ENCODE data around the gene FNDC10.

The FNDC10 gene

DNA sequence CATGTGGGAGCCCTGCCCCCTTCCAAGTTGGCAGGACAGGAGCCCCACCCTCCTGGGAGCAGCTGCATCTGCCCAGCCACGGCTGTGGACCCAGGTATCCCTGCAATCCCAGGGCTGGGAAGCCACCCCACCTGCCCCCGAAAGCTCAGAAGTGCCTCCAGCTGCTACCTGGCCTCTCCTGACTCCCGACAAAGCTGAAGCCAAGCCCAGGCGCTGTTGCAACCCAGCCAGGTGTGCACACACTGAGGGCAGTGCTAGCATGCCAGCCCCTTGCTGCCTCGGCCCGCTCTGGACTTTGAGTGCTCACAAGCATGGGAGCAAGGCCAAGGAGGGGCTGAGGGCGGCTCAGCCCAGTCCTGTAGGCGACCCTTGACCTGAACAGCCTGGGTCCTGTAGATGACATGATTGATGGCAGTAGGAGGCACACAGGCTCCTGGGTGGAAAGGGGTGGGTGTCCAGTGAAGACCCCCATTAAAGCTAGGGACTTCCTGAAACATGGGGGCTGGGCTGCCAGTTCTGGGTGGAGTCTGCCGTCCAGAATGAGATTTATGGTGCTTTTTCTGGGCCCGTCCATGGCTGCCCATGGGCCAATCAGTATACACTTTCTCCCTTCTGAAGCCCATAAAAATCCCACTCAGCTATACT is 22.4 kb downstream of the FNDC10 start:
- TF ChIP-seq POLR2AphosphoS5 (IDR thresholded peaks at IDR 0.05; ENCODE audit: low read depth, low read length), result no peak
- no peak for DNase-seq (ENCODE audit: insufficient read length)
- no peak for FAIRE-seq

DNA sequence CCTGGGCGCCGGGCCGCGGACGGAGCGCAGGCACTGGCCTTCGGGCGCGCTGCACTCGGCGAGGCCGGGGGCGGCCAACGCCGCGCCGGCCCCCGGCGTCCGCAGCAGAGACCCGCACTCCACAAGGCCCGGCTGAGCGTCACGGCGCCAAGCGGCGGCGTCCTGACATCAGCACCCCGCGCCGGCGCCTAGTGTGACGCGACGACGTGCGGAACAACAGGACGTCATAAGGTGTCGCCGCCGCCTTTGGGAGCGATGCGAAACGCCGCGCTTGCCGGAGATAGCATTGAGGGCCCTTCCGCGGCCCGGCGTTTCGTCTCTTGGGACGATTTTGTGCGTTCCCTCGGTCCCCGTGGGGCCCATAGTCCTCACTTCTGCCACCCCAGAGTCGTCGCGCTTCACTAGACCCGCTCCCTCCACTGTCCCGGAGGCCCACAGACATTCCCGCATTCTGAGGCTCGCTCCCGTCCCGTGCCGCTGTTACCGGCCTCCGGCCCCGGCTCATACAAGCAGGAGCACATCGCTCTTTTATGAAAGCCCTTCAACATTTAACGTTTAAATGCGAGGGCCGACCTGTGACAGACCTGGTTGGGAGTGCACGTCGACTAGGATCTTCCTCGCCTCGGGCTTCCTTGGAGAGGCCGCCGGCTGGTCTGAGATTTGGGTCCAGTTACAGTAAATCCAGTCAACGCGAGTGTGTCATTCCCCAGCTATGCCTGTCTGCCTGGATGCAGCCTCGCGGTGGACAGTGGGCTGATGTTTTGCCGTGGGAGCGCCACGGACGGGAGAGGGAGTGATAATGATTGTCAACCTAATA is 25.0 kb downstream of the FNDC10 start, which contains the start of gene SSU72:
TSS of gene SSU72 (minus strand) at position 143 of the 817 bp plus-strand sequence. CDS start 306 bp downstream, outside the sequence.
- FAIRE-seq, result peak; percentile 99
- peak; percentile 93 for DNase-seq (ENCODE audit: insufficient read length)
- TF ChIP-seq POLR2A (IDR thresholded peaks at IDR 0.05; ENCODE audit: low read depth, low read length), result peak; percentile 83; the same call in 1 of the 2 replicates
- TF ChIP-seq POLR2AphosphoS5 (IDR thresholded peaks at IDR 0.05; ENCODE audit: low read depth, low read length), result peak; percentile 91
- TF ChIP-seq TAF1 (IDR thresholded peaks at IDR 0.05; ENCODE audit: borderline replicate concordance, low read depth, low read length), result no peak

DNA sequence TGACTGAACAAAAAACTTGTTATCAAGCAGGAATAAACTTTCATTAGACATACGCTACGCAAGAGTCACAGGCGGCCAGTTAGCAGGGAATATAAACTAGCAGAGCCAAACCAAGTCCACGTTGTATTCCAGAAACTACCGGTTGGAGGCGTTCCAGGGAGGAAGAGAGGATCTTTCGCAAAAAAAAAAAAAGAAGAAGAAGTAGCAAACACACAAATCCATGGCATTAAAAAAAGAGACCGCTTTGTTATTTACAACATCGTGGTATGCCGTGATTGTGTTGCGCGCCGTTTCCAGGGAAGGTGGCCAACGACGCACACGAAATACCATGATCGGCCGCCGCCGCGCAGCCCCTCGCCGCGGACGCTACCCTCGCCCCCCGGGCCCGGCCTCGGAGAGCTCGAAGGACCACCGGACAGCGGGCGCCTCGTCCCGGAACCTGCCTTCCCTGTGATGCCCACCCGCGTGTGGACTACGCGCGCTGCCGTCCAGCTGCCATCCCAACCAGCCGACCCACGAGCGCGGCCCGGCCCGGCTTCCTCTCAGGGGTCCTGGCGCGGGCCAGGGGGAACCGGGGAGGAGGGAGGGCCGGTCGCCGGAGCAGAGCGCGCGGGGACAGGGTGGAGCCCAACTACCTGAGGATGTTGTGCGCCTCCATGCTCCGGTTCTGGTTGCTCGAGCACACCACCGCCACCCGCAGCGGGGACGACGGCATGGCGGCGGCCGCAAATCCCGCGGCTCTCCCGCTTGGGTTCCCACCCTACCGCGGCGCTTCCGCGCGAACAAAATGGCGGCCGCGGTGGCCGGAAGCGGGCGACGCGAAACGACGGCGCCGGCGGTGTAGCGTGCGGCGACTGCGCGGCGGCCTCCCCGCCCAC is 25.9 kb downstream of the FNDC10 start:
- FAIRE-seq (peak; percentile 14), DNase-seq (ENCODE audit: insufficient read length) (peak; percentile 81)
- TF ChIP-seq TAF1 (IDR thresholded peaks at IDR 0.05; ENCODE audit: borderline replicate concordance, low read depth, low read length) (no peak), POLR2A (IDR thresholded peaks at IDR 0.05; ENCODE audit: low read depth, low read length) (no peak), POLR2AphosphoS5 (IDR thresholded peaks at IDR 0.05; ENCODE audit: low read depth, low read length) (0 out of 2 replicates have a peak, but pooled peaks have one; percentile 14)

DNA sequence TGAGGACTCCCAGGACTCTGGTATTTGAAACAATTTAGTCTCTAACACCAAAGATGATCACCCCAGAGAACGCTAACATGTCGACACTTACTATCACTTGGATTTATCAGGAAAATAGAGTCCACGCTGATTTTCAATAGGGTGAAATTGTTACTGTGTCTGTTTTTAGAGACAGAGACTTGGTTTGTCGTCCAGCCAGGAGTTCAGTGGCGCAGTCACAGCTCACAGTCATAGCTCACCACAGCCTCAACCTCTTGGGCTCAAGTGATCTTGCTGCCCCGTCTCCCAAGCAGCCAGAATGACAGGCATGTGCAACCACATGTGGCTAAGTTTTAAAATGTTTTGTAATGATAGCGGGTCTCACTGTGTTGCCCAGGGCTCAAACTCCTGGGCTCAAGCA is 30.6 kb downstream of the FNDC10 start:
- no peak for DNase-seq (ENCODE audit: insufficient read length)
- no peak for FAIRE-seq
- no peak for TF ChIP-seq POLR2AphosphoS5 (IDR thresholded peaks at IDR 0.05; ENCODE audit: low read depth, low read length)
- TF ChIP-seq POLR2A (IDR thresholded peaks at IDR 0.05; ENCODE audit: low read depth, low read length), result no peak
- no peak for TF ChIP-seq TAF1 (IDR thresholded peaks at IDR 0.05; ENCODE audit: borderline replicate concordance, low read depth, low read length)

DNA sequence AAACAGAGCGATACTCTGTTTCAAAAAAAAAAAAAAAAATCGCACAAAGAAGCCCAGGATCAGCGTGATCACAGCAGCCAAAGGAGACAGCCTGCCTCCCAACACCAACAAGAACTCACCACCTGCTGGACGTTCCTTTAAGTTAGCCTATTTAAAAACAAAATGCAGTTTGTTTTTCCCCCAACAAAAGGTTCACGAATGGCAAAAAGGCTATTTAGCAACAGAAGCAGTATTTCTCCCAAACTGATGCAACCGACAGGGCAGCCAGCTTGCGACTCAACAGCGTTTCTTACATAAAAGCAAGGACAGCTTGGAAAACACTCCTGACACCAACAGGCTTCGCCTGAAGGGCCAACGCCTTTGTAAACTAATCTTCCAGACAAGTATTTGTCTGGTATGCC is 32.0 kb downstream of the FNDC10 start:
- FAIRE-seq (no peak), DNase-seq (ENCODE audit: insufficient read length) (no peak)
- TF ChIP-seq POLR2A (IDR thresholded peaks at IDR 0.05; ENCODE audit: low read depth, low read length) (no peak), POLR2AphosphoS5 (IDR thresholded peaks at IDR 0.05; ENCODE audit: low read depth, low read length) (no peak), TAF1 (IDR thresholded peaks at IDR 0.05; ENCODE audit: borderline replicate concordance, low read depth, low read length) (no peak)

DNA sequence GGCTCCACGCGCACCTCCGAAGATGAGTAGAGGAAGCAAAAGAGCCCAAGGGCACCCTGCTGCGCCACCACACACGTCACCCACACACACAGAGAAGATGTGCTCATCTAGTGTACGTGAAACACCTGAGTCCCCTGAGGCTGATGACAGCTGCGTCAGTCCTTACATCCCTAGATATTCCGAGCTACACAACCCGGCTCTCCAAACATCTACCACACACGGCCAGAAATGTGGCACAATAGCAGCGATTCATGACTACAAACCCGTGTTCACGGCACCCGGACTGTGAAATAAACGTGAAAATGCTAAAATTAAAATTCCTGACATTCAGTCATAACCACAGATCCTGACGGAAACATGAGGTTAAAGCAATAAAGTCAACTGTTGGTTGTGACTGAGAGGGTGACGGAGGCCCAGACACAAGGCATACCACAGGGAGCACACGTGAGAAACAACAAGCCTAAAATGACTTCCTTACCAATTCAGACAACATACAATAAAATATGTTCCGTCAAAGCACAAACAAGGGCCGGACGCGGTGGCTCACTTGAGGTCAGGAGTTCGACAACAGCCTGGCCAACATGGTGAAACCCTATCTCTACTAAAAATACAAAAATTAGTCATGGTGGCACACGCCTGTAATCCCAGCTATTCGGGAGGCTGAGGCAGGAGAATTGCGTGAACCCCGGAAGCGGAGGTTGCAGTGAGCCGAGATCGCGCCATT is 32.6 kb downstream of the FNDC10 start:
- FAIRE-seq (no peak), DNase-seq (ENCODE audit: insufficient read length) (no peak)
- TF ChIP-seq POLR2A (IDR thresholded peaks at IDR 0.05; ENCODE audit: low read depth, low read length) (no peak), TAF1 (IDR thresholded peaks at IDR 0.05; ENCODE audit: borderline replicate concordance, low read depth, low read length) (no peak), POLR2AphosphoS5 (IDR thresholded peaks at IDR 0.05; ENCODE audit: low read depth, low read length) (no peak)

DNA sequence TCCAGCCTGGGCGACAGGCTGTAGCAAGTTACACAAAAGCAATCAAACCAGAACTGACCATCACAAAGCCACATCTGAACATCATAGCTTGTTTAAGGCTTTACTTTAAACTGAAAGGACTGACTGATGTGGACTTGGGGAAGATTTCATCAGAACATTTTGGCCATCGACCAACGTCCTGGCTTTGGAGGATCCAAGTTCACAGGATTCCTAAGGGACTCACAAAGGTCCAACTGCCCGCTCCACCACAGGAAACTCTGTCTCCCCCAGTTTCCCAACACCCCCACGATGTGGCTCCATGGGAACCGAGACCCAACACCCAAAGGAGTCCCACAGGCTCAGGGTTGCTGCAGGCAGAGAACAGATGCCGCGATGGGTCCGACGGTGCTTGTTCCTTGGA is 34.6 kb downstream of the FNDC10 start:
- FAIRE-seq (no peak), DNase-seq (ENCODE audit: insufficient read length) (no peak)
- TF ChIP-seq TAF1 (IDR thresholded peaks at IDR 0.05; ENCODE audit: borderline replicate concordance, low read depth, low read length) (no peak), POLR2AphosphoS5 (IDR thresholded peaks at IDR 0.05; ENCODE audit: low read depth, low read length) (no peak), POLR2A (IDR thresholded peaks at IDR 0.05; ENCODE audit: low read depth, low read length) (no peak)

DNA sequence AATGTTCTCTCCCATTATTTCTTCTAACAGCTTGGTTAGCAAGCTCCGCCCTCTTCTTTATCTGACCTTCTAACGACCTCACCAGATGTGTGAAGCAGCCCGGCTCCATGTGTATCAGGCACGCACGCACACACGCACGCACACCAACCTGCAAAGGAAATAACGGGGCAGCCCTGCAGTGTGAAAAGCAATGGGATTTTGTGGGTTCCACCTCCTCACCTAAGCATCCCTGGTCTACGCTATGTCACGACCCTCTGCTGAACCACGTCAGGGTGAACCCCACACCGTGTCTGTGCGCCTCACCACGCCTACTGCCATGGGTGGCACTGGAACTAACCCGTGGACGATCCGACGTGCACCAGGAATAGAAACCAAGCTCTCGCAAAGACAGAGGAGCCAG is 35.7 kb downstream of the FNDC10 start:
- no peak for DNase-seq (ENCODE audit: insufficient read length)
- TF ChIP-seq TAF1 (IDR thresholded peaks at IDR 0.05; ENCODE audit: borderline replicate concordance, low read depth, low read length), result no peak
- TF ChIP-seq POLR2AphosphoS5 (IDR thresholded peaks at IDR 0.05; ENCODE audit: low read depth, low read length), result peak; percentile 53; the same call in 1 of the 2 replicates
- peak; percentile 39 for TF ChIP-seq POLR2A (IDR thresholded peaks at IDR 0.05; ENCODE audit: low read depth, low read length)
- FAIRE-seq, result no peak

DNA sequence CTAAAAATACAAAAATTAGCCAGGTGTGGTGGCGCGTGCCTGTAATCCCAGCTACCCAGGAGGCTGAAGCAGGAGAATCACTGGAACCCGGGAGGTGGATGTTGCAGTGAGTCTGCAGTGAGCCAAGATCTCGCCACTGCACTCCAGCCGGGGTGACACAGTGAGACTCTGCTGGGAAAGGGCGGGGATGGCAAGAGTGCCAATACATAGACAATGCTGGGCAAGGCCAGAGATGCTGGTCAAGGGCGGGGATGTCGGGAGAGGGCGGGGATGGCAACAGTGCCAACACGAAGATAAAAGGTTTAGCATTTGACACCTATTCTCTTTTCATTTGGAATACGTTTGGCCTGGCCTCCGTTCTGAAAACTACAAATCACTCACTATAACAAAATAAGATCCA is 36.2 kb downstream of the FNDC10 start:
- DNase-seq (ENCODE audit: insufficient read length) (no peak), FAIRE-seq (no peak)
- TF ChIP-seq TAF1 (IDR thresholded peaks at IDR 0.05; ENCODE audit: borderline replicate concordance, low read depth, low read length) (no peak), POLR2A (IDR thresholded peaks at IDR 0.05; ENCODE audit: low read depth, low read length) (no peak), POLR2AphosphoS5 (IDR thresholded peaks at IDR 0.05; ENCODE audit: low read depth, low read length) (no peak)

DNA sequence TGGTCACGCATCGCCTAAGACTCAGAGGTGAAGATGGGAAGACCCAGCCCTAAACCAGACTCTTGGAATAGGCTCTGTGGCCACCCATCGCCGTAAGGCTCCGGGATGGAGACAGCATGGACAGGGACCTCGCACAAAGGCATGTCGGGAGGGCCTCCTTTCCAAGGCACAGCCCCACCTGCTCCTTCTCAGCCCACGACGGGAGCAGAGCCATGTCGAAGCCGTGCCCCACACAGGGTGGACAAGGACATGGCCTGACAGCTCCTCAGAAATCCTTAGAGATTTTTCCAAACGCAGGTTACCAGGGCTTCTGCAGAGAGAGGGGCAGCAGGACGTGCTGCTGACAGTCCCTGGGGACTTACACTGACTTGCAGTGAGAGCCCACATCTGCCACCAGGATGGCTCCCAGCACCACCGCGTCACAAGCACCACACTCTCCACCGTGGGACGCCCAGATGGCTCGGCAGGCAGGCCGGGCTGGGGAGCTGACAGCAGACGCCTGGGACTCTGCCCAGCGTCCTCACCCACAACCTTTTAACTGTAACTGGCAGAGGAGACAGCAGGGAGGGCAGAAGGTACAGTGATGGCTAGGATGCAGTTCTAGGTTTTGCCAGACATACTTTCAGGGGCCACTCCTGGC is 37.3 kb downstream of the FNDC10 start:
- DNase-seq (ENCODE audit: insufficient read length), result no peak
- FAIRE-seq, result no peak
- TF ChIP-seq POLR2AphosphoS5 (IDR thresholded peaks at IDR 0.05; ENCODE audit: low read depth, low read length) (peak; percentile 53), POLR2A (IDR thresholded peaks at IDR 0.05; ENCODE audit: low read depth, low read length) (peak; percentile 16; the same call in 1 of the 2 replicates), TAF1 (IDR thresholded peaks at IDR 0.05; ENCODE audit: borderline replicate concordance, low read depth, low read length) (no peak)
